ENCODE data around the gene GAGE12E.
"Not testable (repeated sequence)": the region's sequence is repeated elsewhere in the genome, so short reads cannot be mapped to it uniquely, and the experiment has no call there.

Gene GAGE12E

DNA sequence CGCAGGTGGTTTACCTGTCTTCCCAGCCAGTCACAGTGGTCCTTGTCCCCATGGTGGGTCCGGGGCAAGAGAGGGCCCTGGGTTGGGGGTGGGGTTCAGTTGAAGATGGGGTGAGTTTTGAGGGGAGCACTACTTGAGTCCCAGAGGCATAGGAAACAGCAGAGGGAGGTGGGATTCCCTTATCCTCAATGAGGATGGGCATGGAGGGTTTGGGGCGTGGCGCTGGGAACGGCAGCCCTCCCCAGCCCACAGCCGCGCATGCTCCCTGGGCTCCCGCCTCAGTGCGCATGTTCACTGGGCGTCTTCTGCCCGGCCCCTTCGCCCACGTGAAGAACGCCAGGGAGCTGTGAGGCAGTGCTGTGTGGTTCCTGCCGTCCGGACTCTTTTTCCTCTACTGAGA lies at the start of gene GAGE12E:
GAGE12E (plus strand) TSS at position 301 of the 400 bp plus-strand sequence. CDS start 1,155 bp downstream, outside the sequence.
- DNase-seq (ENCODE audit: low read depth, low spot score): not testable (repeated sequence)

- DNase-seq (ENCODE audit: low read depth, low spot score): not testable (repeated sequence)
These were observed 19.2 kb upstream of the GAGE12E start, which contains the start of gene GAGE12C for GRCh38 chrX:49531877-49532276. TSS of gene GAGE12C (plus strand) at chrX:49532177. CDS start at chrX:49533332, 1,155 bp downstream.

GRCh38 chrX:49541433-49541832 lies 9.7 kb upstream of the GAGE12E start, which contains the start of gene GAGE12D:
TSS of gene GAGE12D (plus strand) at chrX:49541733. CDS start at chrX:49542888, 1,155 bp downstream.
- not testable (repeated sequence) for DNase-seq (ENCODE audit: low read depth, low spot score)

DNA sequence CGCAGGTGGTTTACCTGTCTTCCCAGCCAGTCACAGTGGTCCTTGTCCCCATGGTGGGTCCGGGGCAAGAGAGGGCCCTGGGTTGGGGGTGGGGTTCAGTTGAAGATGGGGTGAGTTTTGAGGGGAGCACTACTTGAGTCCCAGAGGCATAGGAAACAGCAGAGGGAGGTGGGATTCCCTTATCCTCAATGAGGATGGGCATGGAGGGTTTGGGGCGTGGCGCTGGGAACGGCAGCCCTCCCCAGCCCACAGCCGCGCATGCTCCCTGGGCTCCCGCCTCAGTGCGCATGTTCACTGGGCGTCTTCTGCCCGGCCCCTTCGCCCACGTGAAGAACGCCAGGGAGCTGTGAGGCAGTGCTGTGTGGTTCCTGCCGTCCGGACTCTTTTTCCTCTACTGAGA lies 9.5 kb downstream of the GAGE12E start, which contains the start of gene GAGE12F:
GAGE12F (plus strand) TSS at position 301 of the 400 bp plus-strand sequence. CDS start 1,155 bp downstream, outside the sequence.
- DNase-seq (ENCODE audit: low read depth, low spot score): not testable (repeated sequence)

- DNase-seq (ENCODE audit: low read depth, low spot score): not testable (repeated sequence)
These were observed 17.6 kb downstream of the GAGE12E start for GRCh38 chrX:49568728-49569127.

- not testable (repeated sequence) for DNase-seq (ENCODE audit: low read depth, low spot score)
These were observed 18.1 kb downstream of the GAGE12E start for GRCh38 chrX:49569152-49569551.

GRCh38 chrX:49570100-49570499 lies 19.0 kb downstream of the GAGE12E start, which contains the start of gene GAGE12G:
TSS of gene GAGE12G (plus strand) at chrX:49570400. CDS start at chrX:49571555, 1,155 bp downstream.
- not testable (repeated sequence) for DNase-seq (ENCODE audit: low read depth, low spot score)

DNA sequence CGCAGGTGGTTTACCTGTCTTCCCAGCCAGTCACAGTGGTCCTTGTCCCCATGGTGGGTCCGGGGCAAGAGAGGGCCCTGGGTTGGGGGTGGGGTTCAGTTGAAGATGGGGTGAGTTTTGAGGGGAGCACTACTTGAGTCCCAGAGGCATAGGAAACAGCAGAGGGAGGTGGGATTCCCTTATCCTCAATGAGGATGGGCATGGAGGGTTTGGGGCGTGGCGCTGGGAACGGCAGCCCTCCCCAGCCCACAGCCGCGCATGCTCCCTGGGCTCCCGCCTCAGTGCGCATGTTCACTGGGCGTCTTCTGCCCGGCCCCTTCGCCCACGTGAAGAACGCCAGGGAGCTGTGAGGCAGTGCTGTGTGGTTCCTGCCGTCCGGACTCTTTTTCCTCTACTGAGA lies 28.6 kb downstream of the GAGE12E start, which contains the start of gene GAGE12H:
GAGE12H (plus strand) TSS at position 301 of the 400 bp plus-strand sequence. CDS start 1,155 bp downstream, outside the sequence.
- not testable (repeated sequence) for DNase-seq (ENCODE audit: low read depth, low spot score)

DNA sequence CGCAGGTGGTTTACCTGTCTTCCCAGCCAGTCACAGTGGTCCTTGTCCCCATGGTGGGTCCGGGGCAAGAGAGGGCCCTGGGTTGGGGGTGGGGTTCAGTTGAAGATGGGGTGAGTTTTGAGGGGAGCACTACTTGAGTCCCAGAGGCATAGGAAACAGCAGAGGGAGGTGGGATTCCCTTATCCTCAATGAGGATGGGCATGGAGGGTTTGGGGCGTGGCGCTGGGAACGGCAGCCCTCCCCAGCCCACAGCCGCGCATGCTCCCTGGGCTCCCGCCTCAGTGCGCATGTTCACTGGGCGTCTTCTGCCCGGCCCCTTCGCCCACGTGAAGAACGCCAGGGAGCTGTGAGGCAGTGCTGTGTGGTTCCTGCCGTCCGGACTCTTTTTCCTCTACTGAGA lies 38.1 kb downstream of the GAGE12E start, which contains the start of gene GAGE2A:
GAGE2A (plus strand) TSS at position 301 of the 400 bp plus-strand sequence. CDS start 1,155 bp downstream, outside the sequence.
- DNase-seq (ENCODE audit: low read depth, low spot score): not testable (repeated sequence)

GRCh38 chrX:49589769-49590478 lies 38.8 kb downstream of the GAGE12E start:
- DNase-seq (ENCODE audit: low read depth, low spot score): not testable (repeated sequence)

DNA sequence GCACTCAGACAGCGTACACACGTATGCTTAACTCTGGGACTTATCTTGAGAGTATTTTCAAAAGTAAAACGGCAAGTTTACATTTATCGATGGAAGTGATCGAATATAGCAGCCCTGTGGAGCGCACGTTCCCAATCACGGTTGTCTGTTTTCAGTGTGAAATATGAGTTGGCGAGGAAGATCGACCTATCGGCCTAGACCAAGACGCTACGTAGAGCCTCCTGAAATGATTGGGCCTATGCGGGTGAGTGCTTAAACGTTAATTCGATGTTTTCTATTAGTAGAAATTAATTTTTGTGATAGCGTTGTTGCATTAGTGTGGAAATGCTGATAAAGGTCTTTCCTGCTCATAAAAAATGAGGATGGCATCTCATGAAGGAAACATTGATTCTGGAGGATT lies 39.4 kb downstream of the GAGE12E start:
- DNase-seq (ENCODE audit: low read depth, low spot score): not testable (repeated sequence)

GRCh38 chrX:49598720-49599119 lies 47.6 kb downstream of the GAGE12E start, which contains the start of gene GAGE1:
TSS of gene GAGE1 (plus strand) at chrX:49599020. CDS start at chrX:49600175, 1,155 bp downstream.
- DNase-seq (ENCODE audit: low read depth, low spot score): not testable (repeated sequence)

Data from brain pericyte (primary cell).